H1 (cell line): Measurements from ENCODE around the gene SPEN. TPM values are rescaled to one million over a fixed set of nuclear protein-coding genes. Genes with fewer than 3 reads are reported as not detected.

ENCODE experiments used
- CTCF ChIA-PET: fragments of 300-600 bp; sonication (Branson Sonifier 250); formaldehyde crosslinking; loops from one replicate; lab custom pipeline; 2021; ENCODE audit not compliant: partially characterized antibody; lab: Charles Lee
- POLR2A ChIA-PET: fragments of 300-600 bp; sonication (Branson Sonifier 250); formaldehyde crosslinking; loops from one replicate; lab custom pipeline; 2021; ENCODE audit warnings: inconsistent platforms; ENCODE audit not compliant: partially characterized antibody; lab: Charles Lee
- DNase-seq, 2 experiments: peaks; one replicate each; pipeline versions ENCODE4 v3.0.0 to v3.0.0-alpha.2; 2010 to 2022; ENCODE audit warnings: low spot score in 2 of 2, low read depth in 1 of 2, mixed read lengths in 1 of 2
- FAIRE-seq: peaks from 2 replicates; lab custom pipeline; 2011; peaks lifted over from hg19 to GRCh38; lab: Jason Lieb, UNC
- H2AFZ ChIP-seq: 2 replicates; pipeline ENCODE4 v1.8.1; 2012; ENCODE audit warnings: low read length, inconsistent platforms
- H2AK5ac ChIP-seq: 2 replicates; pipeline ENCODE4 v1.6.1; 2013; ENCODE audit warnings: low read depth, low read length
- H2BK120ac ChIP-seq: replicated peaks from 2 replicates; pipeline ENCODE3; 2013; ENCODE audit warnings: low read depth, low read length, inconsistent platforms
- H2BK12ac ChIP-seq: 2 replicates; pipeline ENCODE4 v1.6.1; 2013; ENCODE audit warnings: low read depth, low read length
- H2BK15ac ChIP-seq: 2 replicates; pipeline ENCODE4 v1.6.1; 2013; ENCODE audit warnings: low read length
- H2BK20ac ChIP-seq: 2 replicates; pipeline ENCODE4 v1.6.1; 2013; ENCODE audit warnings: low read length
- H2BK5ac ChIP-seq: 2 replicates; pipeline ENCODE4 v1.6.1; 2013; ENCODE audit warnings: low read depth, low read length
- H3K14ac ChIP-seq: 2 replicates; pipeline ENCODE4 v1.6.1; 2013; ENCODE audit warnings: inconsistent platforms; ENCODE audit not compliant: insufficient read length
- H3K18ac ChIP-seq: 2 replicates; pipeline ENCODE4 v1.6.1; 2013; ENCODE audit warnings: low read length; ENCODE audit errors: extremely low read depth
- H3K23ac ChIP-seq: 2 replicates; pipeline ENCODE4 v1.6.1; 2013; ENCODE audit warnings: inconsistent platforms; ENCODE audit not compliant: insufficient read length
- H3K23me2 ChIP-seq: 2 replicates; pipeline ENCODE4 v1.6.1; 2013; ENCODE audit warnings: low read depth, low read length
- H3K27ac ChIP-seq: 2 replicates; pipeline ENCODE4 v1.6.1; 2011; ENCODE audit warnings: low read depth, low read length, inconsistent platforms
- H3K27me3 ChIP-seq, 4 experiments: replicated peaks in 1 of 4; 1 replicate in 1 of 4; 2 replicates in 3 of 4; pipeline versions ENCODE4 v1.6.1 to v1.8.1; 2011 to 2013; ENCODE audit warnings: low read length in 3 of 4, mild to moderate bottlenecking in 3 of 4, inconsistent platforms in 2 of 4, mixed read lengths in 2 of 4, moderate library complexity in 1 of 4; ENCODE audit not compliant: control insufficient read depth in 3 of 4, insufficient read depth in 3 of 4; ENCODE audit errors: extremely low read depth in 1 of 4
- H3K36me3 ChIP-seq, 4 experiments: 2 replicates each; pipeline versions ENCODE4 v1.6.1 to v1.8.1; 2011 to 2013; ENCODE audit warnings: mild to moderate bottlenecking in 4 of 4, low read length in 3 of 4, moderate library complexity in 2 of 4, control low read depth in 1 of 4, inconsistent platforms in 1 of 4; ENCODE audit not compliant: insufficient read depth in 4 of 4, control insufficient read depth in 2 of 4
- H3K4ac ChIP-seq: replicated peaks from 2 replicates; pipeline ENCODE3; 2013; ENCODE audit warnings: low read length, low read depth, mixed read lengths, inconsistent platforms; ENCODE audit not compliant: insufficient read length
- H3K4me1 ChIP-seq, 4 experiments: replicated peaks in 1 of 4; 1 replicate in 1 of 4; 2 replicates in 3 of 4; pipeline versions ENCODE4 v1.6.1 to v1.8.1; 2011 to 2013; ENCODE audit warnings: low read length in 3 of 4, inconsistent platforms in 2 of 4, mixed read lengths in 1 of 4; ENCODE audit not compliant: insufficient read depth in 4 of 4, control insufficient read depth in 3 of 4
- H3K4me2 ChIP-seq, 2 experiments: 2 replicates each; pipeline versions ENCODE4 v1.6.1 to v1.8.1; 2011 to 2013; ENCODE audit warnings: low read depth in 2 of 2, low read length in 2 of 2, control low read depth in 1 of 2, inconsistent platforms in 1 of 2, mild to moderate bottlenecking in 1 of 2; ENCODE audit not compliant: insufficient read depth in 1 of 2
- H3K4me3 ChIP-seq, 4 experiments: fragments of 200-600, 300-600 bp in 1 of 4; sonication (generic), shearing (Covaris generic), sonication (Bioruptor Twin) in 1 of 4; 2 replicates each; pipeline versions ENCODE4 v1.5.1 to v1.8.1; 2011 to 2016; ENCODE audit warnings: low read length in 4 of 4, low read depth in 3 of 4, control low read depth in 2 of 4, inconsistent platforms in 2 of 4, mild to moderate bottlenecking in 2 of 4, mixed read lengths in 1 of 4, moderate library complexity in 1 of 4; ENCODE audit not compliant: insufficient read depth in 2 of 4; ENCODE audit errors: extremely low read depth in 1 of 4
- H3K56ac ChIP-seq: replicated peaks from 2 replicates; pipeline ENCODE3; 2013; ENCODE audit warnings: low read depth, mild to moderate bottlenecking, mixed read lengths, low read length, inconsistent platforms; ENCODE audit not compliant: insufficient read length
- H3K79me1 ChIP-seq: 2 replicates; pipeline ENCODE4 v1.6.1; 2013; ENCODE audit warnings: low read depth, low read length, control low read depth
- H3K79me2 ChIP-seq, 2 experiments: 2 replicates each; pipeline versions ENCODE4 v1.6.1 to v1.8.1; 2012 to 2013; ENCODE audit warnings: low read length in 2 of 2, mild to moderate bottlenecking in 2 of 2, inconsistent platforms in 1 of 2; ENCODE audit not compliant: insufficient read depth in 2 of 2, control insufficient read depth in 1 of 2
- H3K9ac ChIP-seq, 4 experiments: replicated peaks in 1 of 4; 1 replicate in 1 of 4; 2 replicates in 3 of 4; pipeline versions ENCODE4 v1.6.1 to v1.8.1; 2011 to 2013; ENCODE audit warnings: low read depth in 3 of 4, low read length in 3 of 4, control low read depth in 2 of 4, mild to moderate bottlenecking in 2 of 4, moderate library complexity in 2 of 4, inconsistent platforms in 1 of 4; ENCODE audit errors: extremely low read depth in 1 of 4
- H3K9me3 ChIP-seq, 2 experiments: 2 replicates each; pipeline versions ENCODE4 v1.6.1 to v1.8.1; 2012 to 2013; ENCODE audit warnings: mild to moderate bottlenecking in 2 of 2, moderate library complexity in 2 of 2, control low read depth in 1 of 2, inconsistent platforms in 1 of 2, low read depth in 1 of 2, low read length in 1 of 2, mixed read lengths in 1 of 2; ENCODE audit not compliant: insufficient read depth in 2 of 2
- H4K20me1 ChIP-seq, 2 experiments: replicated peaks in 1 of 2; 2 replicates each; pipeline versions ENCODE3 to v1.8.1; 2011 to 2013; ENCODE audit warnings: inconsistent platforms in 2 of 2, low read length in 2 of 2, mild to moderate bottlenecking in 1 of 2; ENCODE audit not compliant: insufficient read depth in 2 of 2, control insufficient read depth in 1 of 2
- H4K5ac ChIP-seq: 2 replicates; pipeline ENCODE4 v1.6.1; 2013; ENCODE audit warnings: low read length, low read depth, mixed read lengths, inconsistent platforms; ENCODE audit not compliant: insufficient read length
- H4K8ac ChIP-seq: 2 replicates; pipeline ENCODE4 v1.8.0; 2013; ENCODE audit warnings: mild to moderate bottlenecking, moderate library complexity, low read length, inconsistent platforms; ENCODE audit not compliant: insufficient read depth; ENCODE audit errors: extremely low read depth
- H4K91ac ChIP-seq: replicated peaks from 2 replicates; pipeline ENCODE3; 2013; ENCODE audit warnings: low read length, mixed read lengths, inconsistent platforms; ENCODE audit not compliant: insufficient read length
- CBX8 ChIP-seq: fragments of 300-800, 300-1000 bp; sonication (generic); IDR thresholded peaks from 2 replicates; pipeline ENCODE4 v1.7.1; 2016; ENCODE audit warnings: low read depth, low read length, borderline replicate concordance
- CEBPB ChIP-seq: IDR thresholded peaks from 2 replicates; pipeline ENCODE4 v1.6.1; 2012; ENCODE audit warnings: low read depth, low read length
- EZH2 ChIP-seq: fragments of 200-600 bp; sonication (generic); IDR thresholded peaks from 2 replicates; pipeline ENCODE4 v1.7.1; 2012; ENCODE audit warnings: low read depth, mild to moderate bottlenecking, moderate library complexity, low read length, inconsistent platforms; ENCODE audit not compliant: severe bottlenecking
- POLR2A ChIP-seq, 2 experiments: IDR thresholded peaks; 1 replicate in 1 of 2; 2 replicates in 1 of 2; pipeline ENCODE4 v1.6.1; 2011; ENCODE audit warnings: low read depth in 2 of 2, low read length in 2 of 2, mild to moderate bottlenecking in 2 of 2; ENCODE audit errors: control extremely low read depth in 1 of 2
- RXRA ChIP-seq: IDR thresholded peaks from 2 replicates; pipeline ENCODE4 v1.6.1; 2011; ENCODE audit warnings: low read depth, mild to moderate bottlenecking, low read length, moderate library complexity; ENCODE audit not compliant: insufficient read depth
- SIX5 ChIP-seq: IDR thresholded peaks from 2 replicates; pipeline ENCODE4 v1.6.1; 2011; ENCODE audit warnings: mild to moderate bottlenecking, low read depth, low read length
- TBP ChIP-seq: IDR thresholded peaks from 2 replicates; pipeline ENCODE4 v1.6.1; 2011; ENCODE audit warnings: low read depth, low read length, improper control_type of control experiment
- WGBS, 2 experiments: shearing (Covaris generic) in 1 of 2; methylation state at CpG; one replicate each; pipeline versions ENCODE4 v1.1.6 to v1.1.7; 2013 to 2015; ENCODE audit warnings: low lambda C conversion rate in 2 of 2, mixed read lengths in 2 of 2, inconsistent platforms in 1 of 2, low coverage in 1 of 2, missing lambda C conversion rate in 1 of 2; ENCODE audit not compliant: insufficient replicate concordance in 2 of 2, insufficient coverage in 1 of 2, insufficient read length in 1 of 2; ENCODE audit errors: extremely low coverage in 1 of 2, missing lambda C conversion rate in 1 of 2; 5-methylcytosine and 5-hydroxymethylcytosine counted together
- polyA plus RNA-seq, 7 experiments: library from polyadenylated mRNA; depleted of rRNA in 3 of 7; stranded (reverse) in 5 of 7; unstranded in 2 of 7; fragments of >200 nt in 5 of 7; fragments of 200-250 nt in 2 of 7; gene quantifications; 1 replicate in 5 of 7; 2 replicates in 1 of 7; 4 replicates in 1 of 7; pipeline versions ENCODE4 v1.2.1 to v1.2.3, GENCODE V29; 2011 to 2013; ENCODE audit warnings: missing spikeins in 2 of 7, mixed read lengths in 2 of 7
- total RNA-seq: library from RNA; stranded (reverse); fragmentation: NEBNext Ultra II Directional; extraction: Animal tissue kit (Norgen Biotek cat#: 25700); gene quantifications from 2 replicates; pipeline ENCODE4 v1.2.1, GENCODE V29; 2021

Gene SPEN
- total and polyA plus RNA-seq, 2 of the 8 experiments (the other 6 are each of a cell fraction or from before 2014, with no cell fraction given) = 12.5 to 52.1 TPM

DNA sequence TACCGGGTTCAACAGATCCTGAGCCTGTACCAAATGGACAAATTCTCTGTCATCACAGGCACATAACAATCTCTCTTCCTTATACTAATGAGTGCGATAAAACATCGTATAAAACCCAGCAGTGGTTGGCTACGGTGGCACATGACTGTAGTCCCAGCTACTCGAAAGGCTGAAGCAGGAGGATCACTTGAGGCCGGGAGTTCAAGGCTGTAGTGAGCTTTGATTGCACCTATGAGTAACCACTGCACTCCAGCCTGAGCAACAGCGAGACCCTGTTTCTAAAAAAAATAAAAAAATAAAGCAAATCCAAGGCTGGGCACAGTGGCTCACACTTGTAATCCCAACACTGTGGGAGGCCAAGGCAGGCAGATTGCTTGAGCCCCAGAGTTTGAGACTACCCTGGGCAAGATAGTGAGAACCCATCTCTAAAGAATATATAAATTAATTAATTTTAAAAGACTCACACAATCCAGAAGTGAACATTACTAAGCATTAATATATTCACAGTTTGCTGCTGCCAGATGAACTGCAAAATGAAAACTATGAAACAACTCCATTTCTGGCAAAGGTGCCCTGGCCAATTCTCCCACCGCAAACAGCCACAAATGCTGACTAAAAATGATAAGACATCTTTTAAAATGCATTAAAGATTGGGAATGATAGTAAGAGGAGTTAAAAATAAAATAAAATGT is 115.3 kb downstream of the SPEN start:
- H3K14ac ChIP-seq = no peak overlapping the region
- H3K4me3 ChIP-seq = no peak overlapping the region
- peaks cover 0 to 9% (median 6%) of the 10 kb centered on the region in 4 experiments; a peak in 5 of 7 replicates for H3K4me1 ChIP-seq
- no peaks in the 10 kb centered on the region for H3K9me3 ChIP-seq
- H2AFZ ChIP-seq = no peak overlapping the region
- peaks cover 0 to 3% (median under 1%) of the 10 kb centered on the region in 4 experiments; a peak in 2 of 7 replicates for H3K27me3 ChIP-seq
- H3K79me2 ChIP-seq = peaks cover 0 to 3% of the 10 kb centered on the region in 2 experiments; a peak in 1 of 4 replicates
- no peak overlapping the region for H2BK5ac ChIP-seq
- H4K20me1 ChIP-seq = peaks cover 7 to 15% of the 10 kb centered on the region in 2 experiments
- no peak overlapping the region for H3K4me2 ChIP-seq
- H3K23me2 ChIP-seq = no peaks in the 10 kb centered on the region; the same call in 1 of the 2 replicates
- no peak overlapping the region for H2BK120ac ChIP-seq
- no peak overlapping the region for H4K5ac ChIP-seq
- POLR2A ChIA-PET = interaction anchor here (1.1 to 2.0 kb wide), 2 partner anchors 10 to 13 kb away, joined by 4 to 10 read pairs; partner anchors contain the start of gene ZBTB17
- FAIRE-seq = no peak
- no peak overlapping the region for H3K9ac ChIP-seq
- no peak overlapping the region for H2BK20ac ChIP-seq
- no peak overlapping the region for H2BK15ac ChIP-seq
- no peak overlapping the region for H2AK5ac ChIP-seq
- no peak overlapping the region for H3K23ac ChIP-seq
- H3K18ac ChIP-seq = no peak overlapping the region
- H2BK12ac ChIP-seq = no peak overlapping the region
- no peak overlapping the region for H3K4ac ChIP-seq
- no peak overlapping the region for H3K27ac ChIP-seq
- 87% methylated on average over 8 of the region's 8 CpGs; no CpG with 5 or more reads in 1 of the 2 experiments for WGBS, 2 experiments
- H3K36me3 ChIP-seq = no peaks in the 10 kb centered on the region
- CTCF ChIA-PET = interaction anchor here (1.0 to 5.9 kb wide), 6 partner anchors 9 to 47 kb away, joined by 3 to 34 read pairs (median 3); no protein-coding TSS in a partner anchor
- H4K8ac ChIP-seq = no peak overlapping the region
- DNase-seq = no peak
- H3K56ac ChIP-seq = no peak overlapping the region
- no peak overlapping the region for H4K91ac ChIP-seq
- peaks cover 3% of the 10 kb centered on the region for H3K79me1 ChIP-seq
- TF ChIP-seq RXRA = no peak
- no peak for TF ChIP-seq CBX8
- no peak for TF ChIP-seq EZH2
- TF ChIP-seq TBP = no peak
- TF ChIP-seq CEBPB = no peak
- no peak for TF ChIP-seq SIX5
- no peak for TF ChIP-seq POLR2A (IDR thresholded peaks at IDR 0.05; ENCODE audit: control extremely low read depth in 1 of 2, low read depth in 2 of 2, low read length in 2 of 2)
